ENCODE measurements around the gene NDST3.

Gene NDST3

GRCh38 chr4:118034053-118034785 lies at the start of gene NDST3:
NDST3 (plus strand) TSS chr4:118034486; CDS start chr4:118053911, 19,425 bp downstream.
- H3K4me1 ChIP-seq (ENCODE audit: insufficient read depth, poor library complexity, severe bottlenecking): no peaks in the 10 kb centered on the region
- H3K36me3 ChIP-seq (ENCODE audit: low read depth): no peaks in the 10 kb centered on the region
- peak; percentile 63 for ATAC-seq (ENCODE audit: low read depth)
- peak within 1 kb of the TSS; percentile 41 for H3K4me3 ChIP-seq (ENCODE audit: severe bottlenecking)
- DNase-seq (ENCODE audit: low spot score): peak; percentile 55
- TF ChIP-seq CTCF (IDR thresholded peaks at IDR 0.05; ENCODE audit: poor library complexity, severe bottlenecking): peak; percentile 71
- H3K9me3 ChIP-seq (ENCODE audit: severe bottlenecking): no peaks in the 10 kb centered on the region
- H3K27me3 ChIP-seq (ENCODE audit: insufficient read depth, poor library complexity, severe bottlenecking): peaks cover 46% of the 10 kb centered on the region
- no peak within 1 kb of the TSS for H3K27ac ChIP-seq (ENCODE audit: poor library complexity, severe bottlenecking)

GRCh38 chr4:117986321-117986720 lies 48.0 kb upstream of the NDST3 start:
- no peak overlapping the region for H3K4me3 ChIP-seq (ENCODE audit: severe bottlenecking)
- H3K27me3 ChIP-seq (ENCODE audit: insufficient read depth, poor library complexity, severe bottlenecking): no peaks in the 10 kb centered on the region
- DNase-seq (ENCODE audit: low spot score) (no peak), ATAC-seq (ENCODE audit: low read depth) (no peak)
- H3K27ac ChIP-seq (ENCODE audit: poor library complexity, severe bottlenecking): no peak overlapping the region
- no peaks in the 10 kb centered on the region for H3K9me3 ChIP-seq (ENCODE audit: severe bottlenecking)
- H3K4me1 ChIP-seq (ENCODE audit: insufficient read depth, poor library complexity, severe bottlenecking): no peaks in the 10 kb centered on the region
- no peaks in the 10 kb centered on the region for H3K36me3 ChIP-seq (ENCODE audit: low read depth)
- TF ChIP-seq CTCF (IDR thresholded peaks at IDR 0.05; ENCODE audit: poor library complexity, severe bottlenecking): no peak

- H3K4me3 ChIP-seq (ENCODE audit: severe bottlenecking): no peak overlapping the region
- H3K9me3 ChIP-seq (ENCODE audit: severe bottlenecking): no peaks in the 10 kb centered on the region
- H3K27ac ChIP-seq (ENCODE audit: poor library complexity, severe bottlenecking): no peak overlapping the region
- TF ChIP-seq CTCF (IDR thresholded peaks at IDR 0.05; ENCODE audit: poor library complexity, severe bottlenecking): no peak
- no peaks in the 10 kb centered on the region for H3K36me3 ChIP-seq (ENCODE audit: low read depth)
- no peak for DNase-seq (ENCODE audit: low spot score)
- H3K27me3 ChIP-seq (ENCODE audit: insufficient read depth, poor library complexity, severe bottlenecking): no peaks in the 10 kb centered on the region
- H3K4me1 ChIP-seq (ENCODE audit: insufficient read depth, poor library complexity, severe bottlenecking): no peaks in the 10 kb centered on the region
- ATAC-seq (ENCODE audit: low read depth): no peak
These were observed 46.8 kb upstream of the NDST3 start for GRCh38 chr4:117987464-117987863.

GRCh38 chr4:117996891-117997290 lies 37.4 kb upstream of the NDST3 start:
- H3K4me1 ChIP-seq (ENCODE audit: insufficient read depth, poor library complexity, severe bottlenecking): no peaks in the 10 kb centered on the region
- no peaks in the 10 kb centered on the region for H3K36me3 ChIP-seq (ENCODE audit: low read depth)
- no peaks in the 10 kb centered on the region for H3K9me3 ChIP-seq (ENCODE audit: severe bottlenecking)
- H3K27me3 ChIP-seq (ENCODE audit: insufficient read depth, poor library complexity, severe bottlenecking): no peaks in the 10 kb centered on the region
- no peak for TF ChIP-seq CTCF (IDR thresholded peaks at IDR 0.05; ENCODE audit: poor library complexity, severe bottlenecking)
- H3K4me3 ChIP-seq (ENCODE audit: severe bottlenecking): no peak overlapping the region
- no peak for ATAC-seq (ENCODE audit: low read depth)
- H3K27ac ChIP-seq (ENCODE audit: poor library complexity, severe bottlenecking): no peak overlapping the region
- DNase-seq (ENCODE audit: low spot score): no peak

GRCh38 chr4:118004088-118004487 lies 30.2 kb upstream of the NDST3 start:
- ATAC-seq (ENCODE audit: low read depth): no peak
- no peaks in the 10 kb centered on the region for H3K27me3 ChIP-seq (ENCODE audit: insufficient read depth, poor library complexity, severe bottlenecking)
- no peak for DNase-seq (ENCODE audit: low spot score)
- TF ChIP-seq CTCF (IDR thresholded peaks at IDR 0.05; ENCODE audit: poor library complexity, severe bottlenecking): no peak
- no peak overlapping the region for H3K4me3 ChIP-seq (ENCODE audit: severe bottlenecking)
- H3K9me3 ChIP-seq (ENCODE audit: severe bottlenecking): no peaks in the 10 kb centered on the region
- no peaks in the 10 kb centered on the region for H3K36me3 ChIP-seq (ENCODE audit: low read depth)
- no peak overlapping the region for H3K27ac ChIP-seq (ENCODE audit: poor library complexity, severe bottlenecking)
- H3K4me1 ChIP-seq (ENCODE audit: insufficient read depth, poor library complexity, severe bottlenecking): no peaks in the 10 kb centered on the region

All from RWPE2 (cell line).